Measurements from ENCODE around the gene PPM1J. TPM values are rescaled to one million over a fixed set of nuclear protein-coding genes. Genes with fewer than 3 reads are reported as not detected.

PPM1J gene
- total and polyA plus RNA-seq, 2 experiments from 2014 or later = 0.93 to 1.9 TPM

- H3K27me3 ChIP-seq = no peaks in the 10 kb centered on the region
- no peaks in the 10 kb centered on the region for H3K9me3 ChIP-seq (ENCODE audit: low read depth)
- H3K4me3 ChIP-seq = no peak overlapping the region
- H3K9me2 ChIP-seq (replicated peaks; ENCODE audit: insufficient read depth) = no peaks in the 10 kb centered on the region
- H3K4me1 ChIP-seq (ENCODE audit: insufficient read depth) = peaks cover 11% of the 10 kb centered on the region
- H3K36me3 ChIP-seq (replicated peaks; ENCODE audit: insufficient read depth, low read depth) = no peaks in the 10 kb centered on the region
- no peak overlapping the region for H2AFZ ChIP-seq
- no peaks in the 10 kb centered on the region for H4K20me1 ChIP-seq (ENCODE audit: insufficient read depth, poor library complexity, severe bottlenecking)
- no peak for DNase-seq (ENCODE audit: low spot score)
- H3K27ac ChIP-seq = no peak overlapping the region
- WGBS (ENCODE audit: low lambda C conversion rate, missing lambda C conversion rate) = 81% methylated on average over 9 of the region's 9 CpGs
- H3K79me2 ChIP-seq = no peaks in the 10 kb centered on the region
- TF ChIP-seq EZH2 (IDR thresholded peaks at IDR 0.05; ENCODE audit: borderline replicate concordance) (no peak), CTCF (IDR thresholded peaks at IDR 0.05; ENCODE audit: poor library complexity) (no peak), EZH2phosphoT487 (IDR thresholded peaks at IDR 0.05; ENCODE audit: low read depth, severe bottlenecking, unreplicated experiment) (no peak)
- H3K4me2 ChIP-seq = no peak overlapping the region
These were observed 2.4 kb downstream of the PPM1J start for GRCh38 chr1:112712701-112713128.

- H3K9me3 ChIP-seq (ENCODE audit: low read depth) = no peaks in the 10 kb centered on the region
- H3K36me3 ChIP-seq (replicated peaks; ENCODE audit: insufficient read depth, low read depth) = no peaks in the 10 kb centered on the region
- no peaks in the 10 kb centered on the region for H4K20me1 ChIP-seq (ENCODE audit: insufficient read depth, poor library complexity, severe bottlenecking)
- no peaks in the 10 kb centered on the region for H3K9me2 ChIP-seq (replicated peaks; ENCODE audit: insufficient read depth)
- no peak for DNase-seq (ENCODE audit: low spot score)
- no peaks in the 10 kb centered on the region for H3K79me2 ChIP-seq
- peaks cover 11% of the 10 kb centered on the region for H3K4me1 ChIP-seq (ENCODE audit: insufficient read depth)
- H3K27me3 ChIP-seq = no peaks in the 10 kb centered on the region
- no peak overlapping the region for H3K4me3 ChIP-seq
- TF ChIP-seq EZH2 (IDR thresholded peaks at IDR 0.05; ENCODE audit: borderline replicate concordance) (no peak), CTCF (IDR thresholded peaks at IDR 0.05; ENCODE audit: poor library complexity) (no peak), EZH2phosphoT487 (IDR thresholded peaks at IDR 0.05; ENCODE audit: low read depth, severe bottlenecking, unreplicated experiment) (no peak)
- WGBS (ENCODE audit: low lambda C conversion rate, missing lambda C conversion rate) = 86% methylated on average over 7 of the region's 7 CpGs
- no peak overlapping the region for H3K4me2 ChIP-seq
- no peak overlapping the region for H3K27ac ChIP-seq
- no peak overlapping the region for H2AFZ ChIP-seq
These were observed 2.9 kb downstream of the PPM1J start for GRCh38 chr1:112712191-112712590.

GRCh38 chr1:112711670-112712069, 3.5 kb downstream of the PPM1J start:
- 82% methylated on average over 11 of the region's 11 CpGs for WGBS (ENCODE audit: low lambda C conversion rate, missing lambda C conversion rate)
- no peaks in the 10 kb centered on the region for H3K27me3 ChIP-seq
- no peaks in the 10 kb centered on the region for H3K36me3 ChIP-seq (replicated peaks; ENCODE audit: insufficient read depth, low read depth)
- H3K4me3 ChIP-seq = no peak overlapping the region
- no peaks in the 10 kb centered on the region for H3K9me3 ChIP-seq (ENCODE audit: low read depth)
- H3K27ac ChIP-seq = no peak overlapping the region
- DNase-seq (ENCODE audit: low spot score) = no peak
- no peaks in the 10 kb centered on the region for H3K9me2 ChIP-seq (replicated peaks; ENCODE audit: insufficient read depth)
- H2AFZ ChIP-seq = no peak overlapping the region
- H3K79me2 ChIP-seq = peaks cover 2% of the 10 kb centered on the region
- no peaks in the 10 kb centered on the region for H4K20me1 ChIP-seq (ENCODE audit: insufficient read depth, poor library complexity, severe bottlenecking)
- peaks cover 11% of the 10 kb centered on the region for H3K4me1 ChIP-seq (ENCODE audit: insufficient read depth)
- H3K4me2 ChIP-seq = no peak overlapping the region
- TF ChIP-seq CTCF (IDR thresholded peaks at IDR 0.05; ENCODE audit: poor library complexity) (no peak), EZH2 (IDR thresholded peaks at IDR 0.05; ENCODE audit: borderline replicate concordance) (no peak), EZH2phosphoT487 (IDR thresholded peaks at IDR 0.05; ENCODE audit: low read depth, severe bottlenecking, unreplicated experiment) (no peak)

- Histone ChIP-seq H3K4me3 (no peak overlapping the region), H3K36me3 (replicated peaks; ENCODE audit: insufficient read depth, low read depth) (no peaks in the 10 kb centered on the region), H3K27ac (no peak overlapping the region), H3K4me2 (no peak overlapping the region), H3K9me2 (replicated peaks; ENCODE audit: insufficient read depth) (no peaks in the 10 kb centered on the region), H2AFZ (no peak overlapping the region), H4K20me1 (ENCODE audit: insufficient read depth, poor library complexity, severe bottlenecking) (no peaks in the 10 kb centered on the region), H3K27me3 (no peaks in the 10 kb centered on the region), H3K79me2 (peaks cover 7% of the 10 kb centered on the region), H3K9me3 (ENCODE audit: low read depth) (no peaks in the 10 kb centered on the region), H3K4me1 (ENCODE audit: insufficient read depth) (peaks cover 10% of the 10 kb centered on the region)
- no peak for DNase-seq (ENCODE audit: low spot score)
- TF ChIP-seq EZH2 (IDR thresholded peaks at IDR 0.05; ENCODE audit: borderline replicate concordance) = no peak
- no peak for TF ChIP-seq EZH2phosphoT487 (IDR thresholded peaks at IDR 0.05; ENCODE audit: low read depth, severe bottlenecking, unreplicated experiment)
- TF ChIP-seq CTCF (IDR thresholded peaks at IDR 0.05; ENCODE audit: poor library complexity) = no peak
- 68% methylated on average over 7 of the region's 7 CpGs for WGBS (ENCODE audit: low lambda C conversion rate, missing lambda C conversion rate)
These were observed 4.1 kb downstream of the PPM1J start for GRCh38 chr1:112711041-112711440.

All from hepatocyte (in vitro differentiated cells).